ENCODE data around the gene ILKAP. TPM values are rescaled to one million over a fixed set of nuclear protein-coding genes. Genes with fewer than 3 reads are reported as not detected.

The ILKAP gene
- total and polyA plus RNA-seq, 4 experiments from 2014 or later, result 44.4 to 87.8 (median 63.2) TPM

DNA sequence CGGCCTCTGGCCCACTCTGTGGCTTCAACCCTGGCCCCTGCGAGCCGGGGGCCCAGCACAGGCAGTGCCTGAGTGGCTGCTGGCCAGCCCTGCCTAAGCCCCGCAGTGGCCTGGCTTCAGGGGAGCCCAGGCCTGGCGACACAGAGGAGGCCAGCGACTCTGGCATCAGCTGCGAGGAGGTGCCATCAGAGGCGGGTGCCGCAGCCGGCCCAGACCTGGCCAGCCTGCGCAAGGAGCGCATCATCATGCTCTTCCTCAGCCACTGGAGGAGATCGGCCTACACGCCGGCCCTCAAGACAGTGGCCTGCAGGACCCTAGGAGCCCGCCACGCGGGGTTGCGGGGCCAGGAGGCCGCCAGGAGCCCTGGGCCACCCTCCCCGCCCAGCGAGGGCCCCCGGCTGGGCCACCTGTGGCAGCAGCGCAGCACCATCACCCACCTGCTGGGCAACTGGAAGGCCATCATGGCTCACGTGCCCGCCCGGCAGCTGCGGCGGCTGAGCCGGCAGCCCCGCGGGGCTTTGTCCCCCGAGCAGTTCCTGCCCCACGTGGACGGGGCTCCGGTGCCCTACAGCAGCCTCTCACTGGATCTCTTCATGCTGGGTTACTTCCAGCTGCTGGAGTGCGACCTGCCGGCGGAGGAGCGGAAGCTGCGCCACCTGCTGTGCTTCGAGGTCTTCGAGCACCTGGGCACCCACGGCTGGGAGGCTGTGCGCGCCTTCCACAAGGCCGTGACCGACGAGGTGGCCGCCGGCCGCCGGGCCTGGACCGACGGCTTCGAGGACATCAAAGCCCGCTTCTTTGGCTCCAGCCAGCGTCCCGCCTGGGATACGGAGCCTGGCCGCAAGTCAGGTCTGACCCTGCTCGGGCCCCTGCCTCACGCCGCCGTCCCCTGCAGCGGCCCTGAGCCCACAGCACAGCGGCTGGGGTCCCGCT is 72.5 kb downstream of the ILKAP start:
- POLR2A ChIA-PET (ENCODE audit: partially characterized antibody), result no interaction called here

DNA sequence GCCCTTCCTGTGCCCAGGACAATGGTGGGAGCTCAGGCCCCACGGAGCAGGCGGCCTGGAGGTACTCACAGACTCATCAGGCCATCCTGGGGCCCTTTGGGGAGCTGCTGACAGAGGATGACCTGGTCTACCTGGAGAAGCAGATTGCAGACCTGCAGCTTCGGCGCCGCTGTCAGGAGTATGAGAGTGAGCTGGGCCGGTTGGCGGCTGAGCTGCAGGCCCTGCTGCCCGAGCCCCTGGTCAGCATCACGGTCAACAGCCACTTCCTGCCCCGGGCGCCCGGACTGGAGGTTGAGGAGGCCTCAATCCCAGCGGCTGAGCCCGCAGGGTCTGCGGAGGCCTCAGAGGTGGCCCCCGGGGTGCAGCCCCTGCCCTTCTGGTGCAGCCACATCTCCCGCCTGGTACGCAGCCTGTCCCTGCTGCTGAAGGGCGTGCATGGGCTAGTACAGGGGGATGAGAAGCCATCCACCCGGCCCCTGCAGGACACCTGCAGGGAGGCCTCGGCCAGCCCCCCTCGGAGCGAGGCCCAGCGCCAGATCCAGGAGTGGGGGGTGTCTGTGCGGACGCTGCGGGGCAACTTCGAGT is 73.3 kb downstream of the ILKAP start:
- no peak for DNase-seq
- intact Hi-C loops (cut with micrococcal nuclease), result no loop called here
- no peak overlapping the region for H3K27ac Mint-ChIP-seq

More for the DNA sequence above, 72.5 kb downstream of the ILKAP start:
- Histone ChIP-seq H3K36me3 (ENCODE audit: insufficient read depth, low read length) (no peaks in the 10 kb centered on the region), H3K9me3 (ENCODE audit: control insufficient read depth in 1 of 2, low read length in 2 of 2) (no peaks in the 10 kb centered on the region), H3K4me1 (ENCODE audit: insufficient read depth, low read length) (no peaks in the 10 kb centered on the region), H3K27ac (ENCODE audit: low read depth, low read length) (no peak overlapping the region), H3K4me3 (ENCODE audit: low read length in 2 of 2) (no peak overlapping the region), H3K27me3 (ENCODE audit: insufficient read depth, low read length) (no peaks in the 10 kb centered on the region)
- no peaks in the 10 kb centered on the region for H3K27me3 Mint-ChIP-seq
- DNase-seq, result peak in 1 of 5 donors; percentile 21
- H3K4me1 Mint-ChIP-seq, result no peaks in the 10 kb centered on the region
- no peak overlapping the region for H3K4me3 Mint-ChIP-seq
- intact Hi-C loops (cut with micrococcal nuclease), result no loop called here
- CTCF ChIA-PET (ENCODE audit: partially characterized antibody), result no interaction called here
- no peaks in the 10 kb centered on the region for H3K36me3 Mint-ChIP-seq
- no peak overlapping the region for H3K27ac Mint-ChIP-seq
- no peaks in the 10 kb centered on the region for H3K9me3 Mint-ChIP-seq

GRCh38 chr2:238129166-238130010 is 74.1 kb downstream of the ILKAP start:
- Mint-ChIP-seq H3K9me3 (no peaks in the 10 kb centered on the region), H3K27ac (no peak overlapping the region), H3K36me3 (no peaks in the 10 kb centered on the region), H3K4me3 (no peak overlapping the region), H3K4me1 (peaks cover 0 to 2% (median 0%) of the 10 kb centered on the region in 4 donors), H3K27me3 (no peaks in the 10 kb centered on the region)
- CTCF ChIA-PET (ENCODE audit: partially characterized antibody), result no interaction called here
- Histone ChIP-seq H3K27ac (ENCODE audit: low read depth, low read length) (no peak overlapping the region), H3K36me3 (ENCODE audit: insufficient read depth, low read length) (no peaks in the 10 kb centered on the region), H3K4me3 (ENCODE audit: low read length in 2 of 2) (no peak overlapping the region), H3K9me3 (ENCODE audit: control insufficient read depth in 1 of 2, low read length in 2 of 2) (no peaks in the 10 kb centered on the region), H3K27me3 (ENCODE audit: insufficient read depth, low read length) (no peaks in the 10 kb centered on the region), H3K4me1 (ENCODE audit: insufficient read depth, low read length) (no peaks in the 10 kb centered on the region)
- intact Hi-C loops (cut with micrococcal nuclease), result no loop called here
- POLR2A ChIA-PET (ENCODE audit: partially characterized antibody), result no interaction called here
- peak in 1 of 5 donors; percentile 22 for DNase-seq

More for the DNA sequence above, 73.3 kb downstream of the ILKAP start:
- POLR2A ChIA-PET (ENCODE audit: partially characterized antibody), result no interaction called here
- no peaks in the 10 kb centered on the region for H3K4me1 ChIP-seq (ENCODE audit: insufficient read depth, low read length)
- Mint-ChIP-seq H3K9me3 (no peaks in the 10 kb centered on the region), H3K4me1 (no peaks in the 10 kb centered on the region), H3K36me3 (no peaks in the 10 kb centered on the region), H3K4me3 (no peak overlapping the region), H3K27me3 (no peaks in the 10 kb centered on the region)
- no peaks in the 10 kb centered on the region for H3K9me3 ChIP-seq (ENCODE audit: control insufficient read depth in 1 of 2, low read length in 2 of 2)
- H3K27ac ChIP-seq (ENCODE audit: low read depth, low read length), result no peak overlapping the region
- H3K27me3 ChIP-seq (ENCODE audit: insufficient read depth, low read length), result no peaks in the 10 kb centered on the region
- CTCF ChIA-PET (ENCODE audit: partially characterized antibody), result no interaction called here
- no peaks in the 10 kb centered on the region for H3K36me3 ChIP-seq (ENCODE audit: insufficient read depth, low read length)
- no peak overlapping the region for H3K4me3 ChIP-seq (ENCODE audit: low read length in 2 of 2)

DNA sequence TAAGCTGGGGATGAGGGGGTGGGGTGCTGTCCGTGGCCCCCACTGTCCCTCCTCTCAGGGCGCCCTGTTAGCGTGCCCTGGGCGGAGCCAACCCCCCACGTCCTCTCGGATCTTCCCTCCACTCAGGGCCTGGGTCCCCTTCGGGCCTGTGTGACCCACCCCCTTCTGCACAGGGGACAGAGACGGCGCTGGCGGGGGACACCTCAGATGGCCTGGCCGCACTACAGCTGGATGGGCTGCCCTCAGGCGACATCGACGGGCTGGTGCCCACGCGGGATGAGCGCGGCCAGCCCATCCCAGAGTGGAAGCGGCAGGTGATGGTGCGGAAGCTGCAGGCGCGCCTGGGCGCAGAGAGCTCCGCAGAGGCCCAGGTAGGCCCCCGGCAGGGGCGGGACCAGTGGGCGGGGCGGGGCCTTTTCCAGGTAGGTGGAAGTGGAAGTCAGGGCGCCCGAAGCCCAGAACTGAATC is 74.9 kb downstream of the ILKAP start:
- DNase-seq, result peak in 1 of 5 donors; percentile 25
- Histone ChIP-seq H3K27ac (ENCODE audit: low read depth, low read length) (no peak overlapping the region), H3K27me3 (ENCODE audit: insufficient read depth, low read length) (no peaks in the 10 kb centered on the region), H3K36me3 (ENCODE audit: insufficient read depth, low read length) (no peaks in the 10 kb centered on the region), H3K4me3 (ENCODE audit: low read length in 2 of 2) (no peak overlapping the region), H3K4me1 (ENCODE audit: insufficient read depth, low read length) (no peaks in the 10 kb centered on the region), H3K9me3 (ENCODE audit: control insufficient read depth in 1 of 2, low read length in 2 of 2) (no peaks in the 10 kb centered on the region)
- Mint-ChIP-seq H3K36me3 (no peaks in the 10 kb centered on the region), H3K27me3 (no peaks in the 10 kb centered on the region), H3K4me1 (peaks cover 0 to 2% (median 0%) of the 10 kb centered on the region in 4 donors), H3K27ac (no peak overlapping the region), H3K9me3 (no peaks in the 10 kb centered on the region), H3K4me3 (no peak overlapping the region)
- ChIA-PET POLR2A (ENCODE audit: partially characterized antibody) (no interaction called here), CTCF (ENCODE audit: partially characterized antibody) (no interaction called here)
- intact Hi-C loops (cut with micrococcal nuclease), result no loop called here

DNA sequence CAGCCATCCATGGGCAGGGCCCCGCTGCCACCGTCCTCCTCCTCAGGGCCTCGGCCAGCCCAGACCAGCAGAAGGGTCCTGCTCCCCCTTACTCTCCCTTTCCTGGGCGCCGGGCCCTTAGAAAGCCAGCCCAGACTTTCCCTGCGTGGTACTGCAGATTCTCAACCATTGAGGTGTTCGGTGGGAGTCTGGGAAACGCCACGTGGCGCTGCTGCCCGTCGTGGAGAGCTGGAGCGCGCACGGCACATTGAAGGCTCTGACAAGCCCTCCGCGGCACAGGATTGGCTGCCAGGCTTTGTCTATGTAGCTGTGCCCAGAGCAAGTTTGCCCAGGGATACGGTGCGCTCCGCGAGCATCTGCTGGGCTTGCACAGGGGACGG is 75.4 kb downstream of the ILKAP start:
- H3K4me3 Mint-ChIP-seq, result no peak overlapping the region
- no peaks in the 10 kb centered on the region for H3K9me3 Mint-ChIP-seq
- no peaks in the 10 kb centered on the region for H3K27me3 Mint-ChIP-seq
- Histone ChIP-seq H3K4me3 (ENCODE audit: low read length in 2 of 2) (no peak overlapping the region), H3K4me1 (ENCODE audit: insufficient read depth, low read length) (no peaks in the 10 kb centered on the region), H3K27ac (ENCODE audit: low read depth, low read length) (no peak overlapping the region), H3K36me3 (ENCODE audit: insufficient read depth, low read length) (no peaks in the 10 kb centered on the region), H3K9me3 (ENCODE audit: control insufficient read depth in 1 of 2, low read length in 2 of 2) (no peaks in the 10 kb centered on the region), H3K27me3 (ENCODE audit: insufficient read depth, low read length) (no peaks in the 10 kb centered on the region)
- intact Hi-C loops (cut with micrococcal nuclease), result no loop called here
- no peak overlapping the region for H3K27ac Mint-ChIP-seq
- ChIA-PET POLR2A (ENCODE audit: partially characterized antibody) (no interaction called here), CTCF (ENCODE audit: partially characterized antibody) (no interaction called here)
- H3K36me3 Mint-ChIP-seq, result no peaks in the 10 kb centered on the region
- no peak for DNase-seq
- peaks cover 0 to 2% (median 0%) of the 10 kb centered on the region in 4 donors for H3K4me1 Mint-ChIP-seq

- ChIA-PET POLR2A (ENCODE audit: partially characterized antibody) (no interaction called here), CTCF (ENCODE audit: partially characterized antibody) (no interaction called here)
- Mint-ChIP-seq H3K36me3 (no peaks in the 10 kb centered on the region), H3K9me3 (no peaks in the 10 kb centered on the region), H3K27me3 (no peaks in the 10 kb centered on the region), H3K4me1 (peaks cover 0 to 2% (median 0%) of the 10 kb centered on the region in 4 donors), H3K4me3 (no peak overlapping the region), H3K27ac (no peak overlapping the region)
- Histone ChIP-seq H3K36me3 (ENCODE audit: insufficient read depth, low read length) (no peaks in the 10 kb centered on the region), H3K4me3 (ENCODE audit: low read length in 2 of 2) (no peak overlapping the region), H3K9me3 (ENCODE audit: control insufficient read depth in 1 of 2, low read length in 2 of 2) (no peaks in the 10 kb centered on the region), H3K27ac (ENCODE audit: low read depth, low read length) (no peak overlapping the region), H3K4me1 (ENCODE audit: insufficient read depth, low read length) (no peaks in the 10 kb centered on the region), H3K27me3 (ENCODE audit: insufficient read depth, low read length) (no peaks in the 10 kb centered on the region)
- DNase-seq, result peak in 1 of 5 donors; percentile 24
- intact Hi-C loops (cut with micrococcal nuclease), result no loop called here
These were observed 76.1 kb downstream of the ILKAP start for GRCh38 chr2:238127165-238128060.
